IPS DF 4.7 (cell line): ENCODE measurements around the gene AKR1A1.
"Not testable (repeated sequence)": the region's sequence is repeated elsewhere in the genome, so short reads cannot be mapped to it uniquely, and the experiment has no call there.

Experiments used
- DNase-seq: peaks from one replicate; pipeline ENCODE4 v3.0.0-alpha.2; 2013; ENCODE audit warnings: low spot score; ENCODE audit errors: extremely low read depth

The AKR1A1 gene

DNA sequence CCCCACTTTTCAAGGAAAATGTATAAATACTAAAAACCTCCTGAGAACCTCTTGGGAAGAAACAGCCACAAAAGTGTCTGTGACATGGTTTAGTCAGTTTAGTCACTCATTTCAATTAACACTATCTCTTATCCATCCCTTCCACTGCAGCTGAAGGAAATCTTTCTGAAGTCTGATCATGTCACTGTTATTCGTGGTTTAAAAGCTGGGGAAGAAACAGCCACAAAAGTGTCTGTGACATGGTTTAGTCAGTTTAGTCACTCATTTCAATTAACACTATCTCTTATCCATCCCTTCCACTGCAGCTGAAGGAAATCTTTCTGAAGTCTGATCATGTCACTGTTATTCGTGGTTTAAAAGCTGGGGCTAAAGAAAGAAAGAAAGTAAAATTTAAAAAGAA, 27.1 kb upstream of the AKR1A1 start:
- not testable (repeated sequence) for DNase-seq

DNA sequence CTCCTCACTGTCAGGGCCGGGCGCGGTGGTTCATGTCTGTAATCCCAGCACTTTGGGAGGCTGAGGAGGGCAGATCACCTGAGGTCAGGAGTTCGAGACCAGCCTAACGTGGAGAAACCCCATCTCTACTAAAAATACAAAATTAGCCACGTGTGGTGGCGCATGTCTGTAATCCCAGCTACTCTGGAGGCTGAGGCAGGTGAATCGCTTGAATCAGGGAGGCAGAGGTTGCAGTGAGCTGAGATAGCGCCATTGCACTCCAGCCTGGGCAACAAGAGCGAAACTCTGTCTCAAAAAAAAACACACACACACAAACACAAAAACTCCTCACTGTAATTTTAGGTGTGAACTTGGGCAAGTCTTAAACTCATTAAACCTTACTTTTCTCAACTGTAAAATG, 26.7 kb upstream of the AKR1A1 start:
- not testable (repeated sequence) for DNase-seq

DNA sequence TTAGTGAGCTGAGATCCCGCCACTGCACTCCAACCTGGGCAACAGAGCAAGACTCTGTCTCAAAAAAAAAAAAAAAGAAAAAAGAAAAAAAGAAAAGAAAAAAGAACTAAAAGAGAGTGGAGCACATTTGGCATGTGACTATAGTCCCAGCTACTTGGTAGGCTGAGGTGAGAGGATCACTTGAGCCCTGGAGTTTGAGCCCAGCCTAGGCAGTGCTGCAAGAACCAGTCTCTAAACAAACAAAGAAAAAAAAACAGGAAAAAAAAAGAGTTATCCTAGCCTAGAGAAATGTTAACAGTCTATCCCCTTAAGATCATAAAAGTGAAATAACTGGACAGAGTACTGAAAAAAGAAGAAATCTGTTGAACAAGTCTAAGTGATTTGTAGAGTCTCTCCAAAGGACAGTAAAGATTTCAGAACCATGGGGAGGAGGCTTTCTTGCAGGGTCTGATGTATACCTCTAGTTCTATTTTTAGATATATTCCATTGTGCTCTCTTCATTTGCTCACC, 24.4 kb upstream of the AKR1A1 start:
- DNase-seq: no peak

DNA sequence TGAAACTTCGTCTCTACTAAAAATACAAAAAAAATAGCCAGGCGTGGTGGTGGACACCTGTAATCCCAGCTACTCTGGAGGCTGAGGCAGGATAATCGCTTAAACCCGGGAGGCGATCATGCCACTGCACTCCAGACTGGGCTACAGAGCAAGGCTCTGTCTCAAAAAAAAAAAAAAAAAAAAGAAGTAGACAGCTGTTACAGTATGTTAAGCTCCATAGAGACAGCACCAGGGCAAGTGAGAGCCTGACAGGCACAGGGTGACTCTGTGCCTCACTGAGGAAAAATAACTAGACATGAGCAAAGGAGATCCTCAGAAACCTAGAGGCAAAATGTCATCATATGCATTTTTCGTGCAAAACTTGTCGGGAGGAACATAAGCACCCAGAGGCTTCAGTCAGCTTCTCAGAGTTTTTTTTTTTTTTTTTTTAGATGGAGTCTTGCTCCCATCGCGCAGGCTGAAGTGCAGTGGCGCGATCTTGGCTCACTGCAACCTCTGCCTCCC, 19.9 kb upstream of the AKR1A1 start:
- no peak for DNase-seq

DNA sequence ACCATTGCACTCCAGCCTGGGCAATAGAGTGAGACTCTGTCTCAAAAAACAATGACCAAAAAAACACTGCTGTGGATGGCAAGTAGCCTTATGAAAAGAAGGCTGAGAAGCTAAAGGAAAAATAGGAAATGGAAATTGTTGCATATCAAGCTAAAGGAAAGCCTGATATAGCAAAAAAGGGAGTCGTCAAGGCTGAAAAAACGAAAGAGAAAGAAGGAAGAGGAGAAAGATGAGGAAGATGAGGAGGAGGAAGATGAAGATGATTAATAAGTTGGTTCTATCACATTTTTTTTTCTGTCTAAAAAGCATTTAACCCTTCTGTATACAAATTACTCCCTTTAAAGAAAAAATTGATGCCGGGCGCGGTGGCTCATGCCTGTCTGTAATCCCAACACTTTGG, 18.8 kb upstream of the AKR1A1 start:
- no peak for DNase-seq

DNA sequence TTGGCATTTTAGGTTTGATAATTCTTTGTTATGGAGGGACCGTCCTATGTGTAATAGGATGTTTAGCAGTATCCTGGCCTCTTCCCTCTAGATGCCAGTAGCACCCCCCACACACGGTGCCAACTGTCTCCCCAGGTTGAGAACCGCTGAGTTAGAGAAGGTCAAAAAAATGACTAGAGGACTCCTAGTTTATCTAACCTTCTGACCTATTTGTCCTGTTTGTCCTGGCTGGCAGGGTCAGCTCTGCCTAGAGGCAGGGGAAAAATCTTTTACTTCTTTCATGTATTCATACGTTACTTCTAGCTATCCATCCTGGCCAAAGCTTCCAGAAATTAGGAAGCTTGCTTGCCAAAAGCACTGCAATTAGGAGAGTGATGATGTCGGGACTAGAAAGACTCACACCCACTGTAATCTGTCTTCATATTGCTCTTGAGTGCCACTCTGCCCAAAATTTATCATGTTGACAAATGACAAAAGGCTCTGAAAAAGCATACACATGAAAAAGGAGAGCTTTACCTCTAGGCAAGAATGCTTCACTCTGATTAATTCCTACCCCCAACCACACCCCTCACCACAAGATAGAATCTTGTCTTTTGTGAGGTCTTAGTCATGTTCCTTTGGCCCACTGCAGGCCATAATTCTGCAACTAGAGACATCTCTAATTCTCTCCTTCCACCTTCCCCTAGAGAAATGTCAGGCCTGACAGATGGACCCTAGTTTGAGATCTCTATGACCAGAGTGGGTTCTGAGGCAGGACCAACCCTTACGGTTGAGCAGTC, 14.4 kb upstream of the AKR1A1 start:
- no peak for DNase-seq

DNA sequence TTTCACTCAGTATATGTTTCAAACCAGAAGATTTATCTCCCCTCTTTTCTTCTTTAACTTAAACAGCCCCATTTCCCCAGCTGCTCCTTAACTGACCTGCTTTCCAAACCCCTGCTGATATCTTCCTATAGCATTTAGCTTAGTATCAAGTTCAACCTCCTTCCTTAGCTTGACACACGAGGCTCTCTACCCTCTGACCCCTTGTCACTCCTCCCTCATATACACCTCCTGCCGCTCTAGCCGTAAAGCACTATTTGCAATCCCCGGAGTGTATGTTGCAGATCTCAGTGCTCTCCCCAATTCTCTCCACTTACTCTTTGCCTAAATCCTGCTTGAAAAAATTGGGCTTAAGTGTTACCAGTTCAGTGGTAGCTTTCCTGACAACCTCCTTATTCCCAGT, 13.7 kb upstream of the AKR1A1 start:
- no peak for DNase-seq

DNA sequence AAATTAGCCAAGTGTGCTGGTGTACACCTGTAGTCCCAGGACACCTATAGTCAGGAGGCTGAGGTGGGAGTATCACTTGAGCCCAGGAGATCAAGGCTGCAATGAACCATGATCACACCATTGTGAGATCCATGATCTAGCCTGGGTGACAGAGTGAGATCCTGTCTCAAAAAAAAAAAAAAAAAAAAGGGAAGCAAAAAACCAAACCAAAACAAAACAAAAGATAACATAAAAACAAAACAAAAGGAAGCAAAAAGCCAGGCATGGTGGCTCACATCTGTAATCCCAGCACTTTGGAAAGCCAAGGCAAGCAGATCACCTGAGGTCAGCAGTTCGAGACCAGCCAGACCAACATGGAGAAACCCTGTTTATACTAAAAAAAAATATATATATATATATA, 9.4 kb upstream of the AKR1A1 start:
- no peak for DNase-seq

DNA sequence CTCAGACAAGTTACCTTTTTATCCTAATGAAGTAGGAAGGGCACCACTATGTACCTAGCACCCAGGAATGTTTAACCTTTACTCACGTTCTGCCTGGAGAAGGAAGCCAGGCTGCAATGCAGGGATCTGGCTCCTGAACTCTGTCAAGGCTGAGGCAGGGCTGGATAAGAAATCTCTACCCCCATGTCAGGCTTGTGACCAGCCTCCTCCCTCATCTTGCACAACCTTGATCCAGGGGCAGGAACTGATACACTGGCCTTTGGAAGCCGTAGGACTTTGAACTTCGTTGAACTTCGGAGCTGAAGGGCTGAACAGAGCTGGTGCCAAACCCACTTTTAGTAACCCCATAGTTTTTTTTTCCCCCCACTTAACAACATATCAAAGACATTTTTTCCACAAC, 8.0 kb upstream of the AKR1A1 start:
- no peak for DNase-seq

DNA sequence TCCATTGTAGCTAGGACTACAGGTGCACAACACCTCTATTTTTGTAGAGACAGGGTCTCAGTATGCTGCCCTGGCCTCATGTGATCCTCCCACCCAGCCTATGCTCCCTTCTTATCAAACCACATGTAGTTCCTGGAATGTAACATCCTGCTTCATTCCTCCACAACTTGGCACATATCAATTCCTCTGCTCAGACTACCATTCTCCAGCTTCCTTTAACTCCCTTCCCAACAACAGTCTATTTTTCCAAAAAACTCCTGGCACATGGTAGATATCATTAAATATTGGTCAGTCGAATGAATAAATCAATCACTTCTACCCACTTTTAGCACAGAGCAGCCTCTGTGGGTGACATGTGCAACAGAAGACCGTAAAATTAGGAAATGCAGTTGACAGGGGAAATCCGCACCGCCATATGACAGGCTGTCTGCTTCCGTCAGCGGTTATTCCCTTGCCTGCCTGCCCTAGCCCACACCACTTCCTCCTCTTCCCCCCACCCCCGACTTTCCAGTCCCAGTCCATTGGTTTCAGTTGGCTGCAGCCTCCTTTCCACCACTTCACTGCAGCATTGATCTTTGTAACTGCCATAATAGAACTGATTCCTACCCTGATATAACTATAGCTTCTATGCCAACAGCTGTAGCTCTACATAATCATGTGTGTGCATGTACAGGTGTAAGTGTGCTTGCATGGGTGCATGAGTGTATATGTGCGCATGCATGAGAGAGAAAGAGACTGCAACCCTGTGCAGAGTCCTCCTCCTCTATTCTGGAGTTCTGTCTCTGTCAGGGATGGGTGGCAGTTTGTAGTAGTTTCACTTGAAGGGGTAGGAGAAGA, 6.8 kb upstream of the AKR1A1 start:
- no peak for DNase-seq

DNA sequence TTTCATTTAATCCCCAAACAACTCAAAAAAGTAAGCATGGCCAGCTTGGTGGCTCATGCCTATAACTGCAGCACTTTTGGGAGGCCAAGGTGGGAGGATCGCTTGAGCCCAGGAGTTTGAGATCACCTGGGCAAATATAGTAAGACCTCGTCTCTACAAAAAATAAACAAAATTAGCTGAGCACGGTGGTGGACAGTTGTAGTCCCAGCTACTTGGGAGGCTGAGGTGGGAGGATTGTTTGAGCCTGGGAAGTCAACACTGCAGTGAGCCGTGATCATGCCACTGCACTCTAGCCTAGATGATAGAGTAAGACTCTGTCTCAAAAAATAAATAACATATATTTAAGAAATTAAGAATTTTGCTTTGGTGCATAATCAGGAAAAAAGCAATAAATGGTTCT, 6.1 kb upstream of the AKR1A1 start:
- DNase-seq: no peak

DNA sequence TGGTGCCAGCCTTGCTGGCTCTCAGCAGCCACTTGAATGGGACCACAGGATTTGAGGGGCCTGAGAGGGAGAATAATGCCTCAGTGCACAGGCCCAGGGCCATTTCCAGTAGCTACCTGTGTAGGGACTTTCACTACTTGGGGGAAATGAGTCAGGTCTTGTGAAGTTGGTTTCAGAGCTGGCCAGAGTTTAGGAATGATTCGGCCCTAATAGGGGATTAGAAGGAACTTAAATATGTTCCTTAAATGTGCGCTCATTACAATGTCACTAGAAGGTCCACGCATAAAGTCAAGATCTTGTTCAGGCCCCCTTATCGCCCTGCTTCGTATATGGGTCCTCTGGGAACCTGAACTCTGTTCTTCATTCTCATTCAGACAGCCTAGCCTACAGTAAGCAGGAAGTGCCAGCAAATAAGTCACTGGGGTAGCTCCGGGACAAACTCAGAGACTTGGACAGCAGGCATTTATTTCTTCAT, 5.6 kb upstream of the AKR1A1 start:
- DNase-seq: no peak

DNA sequence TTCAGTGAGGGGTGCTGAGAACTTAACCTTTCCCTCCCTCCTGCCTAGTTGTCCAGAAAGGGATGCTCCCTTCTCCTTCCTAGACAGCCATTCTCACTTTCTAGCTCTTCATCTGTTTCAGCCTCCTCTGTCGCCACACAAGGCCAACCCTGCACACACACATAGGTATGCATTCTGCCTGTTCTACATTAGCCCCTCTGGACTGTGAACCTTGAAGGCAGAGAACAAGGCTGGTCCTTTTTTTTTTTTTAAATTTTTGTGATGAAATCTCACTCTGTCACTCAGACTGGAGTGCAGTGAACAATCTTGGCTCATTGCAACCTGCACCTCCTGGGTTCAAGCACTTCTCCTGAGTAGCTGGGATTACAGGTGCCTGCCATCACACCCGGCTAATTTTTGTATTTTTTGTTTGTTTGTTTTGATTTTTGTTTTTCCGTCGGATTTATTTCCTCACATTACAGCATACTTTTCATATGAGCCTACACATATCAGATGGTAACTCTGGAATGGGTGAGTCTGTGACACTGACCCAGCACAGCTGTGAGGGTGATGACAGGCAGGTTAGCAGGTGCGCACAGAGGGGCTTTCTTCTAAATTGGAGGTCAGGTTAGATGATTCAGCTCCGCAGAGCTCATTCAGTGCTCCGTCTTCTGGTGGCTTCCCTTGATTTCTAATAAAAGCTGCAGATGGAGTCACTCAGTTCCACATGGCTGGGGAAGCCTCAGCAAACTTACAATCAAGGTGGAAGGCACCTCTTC, 4.9 kb upstream of the AKR1A1 start:
- no peak for DNase-seq

DNA sequence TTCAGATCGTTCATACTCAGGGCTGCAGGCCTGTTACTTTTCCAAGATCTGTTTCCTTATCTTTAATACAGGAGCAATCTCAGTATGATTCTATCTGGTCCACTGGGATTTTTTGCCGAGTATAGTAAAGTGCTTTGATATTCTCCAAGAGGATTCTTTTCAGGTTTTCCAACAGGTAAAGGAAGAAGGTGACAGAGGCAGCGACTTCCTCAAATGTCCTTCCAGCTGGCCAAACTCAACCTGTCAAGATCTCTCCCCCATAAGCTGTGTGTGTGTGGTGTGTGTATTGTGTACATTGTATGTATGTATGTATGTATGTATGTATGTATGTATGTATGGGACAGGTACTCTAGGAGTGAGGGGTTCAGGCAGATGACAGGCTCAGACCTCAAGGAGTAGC, 1.1 kb downstream of the AKR1A1 start:
- no peak for DNase-seq

DNA sequence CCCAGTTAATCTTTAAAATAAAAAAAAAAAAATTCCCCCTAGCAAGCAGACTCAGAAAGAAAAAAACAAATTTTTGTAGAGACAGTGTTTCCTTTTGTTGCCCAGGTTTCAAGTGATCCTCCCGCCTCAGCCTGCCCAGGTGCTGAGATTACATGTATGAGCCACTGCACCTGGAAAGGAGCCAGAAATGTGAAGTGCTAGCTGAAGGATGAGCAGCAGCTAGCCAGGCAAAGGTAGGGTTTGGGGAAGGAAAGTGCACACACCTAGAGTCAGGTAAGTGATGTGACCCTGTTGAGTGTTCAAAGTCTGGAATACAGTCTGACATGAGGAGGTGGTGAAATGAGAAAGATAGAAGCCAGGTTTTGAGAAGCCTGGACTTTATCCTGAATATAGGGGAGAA, 1.7 kb downstream of the AKR1A1 start:
- no peak for DNase-seq

DNA sequence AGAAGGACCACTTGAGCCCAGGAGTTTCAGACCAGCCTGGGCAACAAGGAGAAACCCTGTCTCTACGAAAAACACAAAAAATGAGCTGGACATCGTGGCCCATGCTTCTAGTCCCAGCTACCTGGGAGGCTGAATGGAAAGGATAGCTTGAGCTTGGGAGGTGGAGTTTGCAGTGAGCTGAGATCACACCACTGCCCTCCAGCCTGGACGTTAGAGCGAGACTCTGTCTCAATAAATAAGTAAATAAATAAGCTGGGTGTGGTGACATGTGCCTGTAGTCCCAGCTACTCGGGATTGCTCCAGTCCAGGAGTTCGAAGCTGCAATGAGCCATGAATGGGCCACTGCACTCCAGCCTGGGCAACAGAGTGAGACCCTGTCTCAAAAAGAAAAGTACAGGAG, 3.6 kb downstream of the AKR1A1 start:
- DNase-seq: no peak

DNA sequence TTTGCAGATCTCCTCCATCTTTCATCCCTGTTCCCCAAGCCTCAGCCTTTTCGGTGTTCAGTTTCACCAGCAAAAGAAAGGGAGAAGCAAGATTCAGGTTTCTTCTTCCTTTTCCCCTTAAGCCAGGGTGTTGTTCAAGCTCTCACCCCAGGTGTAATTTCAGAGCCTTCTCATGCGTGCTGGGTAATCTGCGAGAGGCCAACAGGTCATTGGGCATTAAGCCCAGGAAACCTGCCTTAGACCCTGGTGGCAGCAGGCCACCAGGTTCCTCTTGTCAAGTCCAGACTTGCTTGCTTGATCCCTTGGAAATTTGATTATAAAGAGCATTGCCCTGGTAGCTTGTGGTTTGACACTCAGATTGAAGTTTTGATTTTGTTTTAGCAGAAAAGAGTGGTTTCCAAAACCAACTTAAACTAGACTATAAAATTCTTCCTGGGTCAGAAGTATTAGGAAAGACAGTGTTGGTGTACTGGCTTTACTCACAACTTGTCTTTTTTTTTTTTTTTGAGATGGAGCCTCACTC, 6.9 kb downstream of the AKR1A1 start:
- no peak for DNase-seq

DNA sequence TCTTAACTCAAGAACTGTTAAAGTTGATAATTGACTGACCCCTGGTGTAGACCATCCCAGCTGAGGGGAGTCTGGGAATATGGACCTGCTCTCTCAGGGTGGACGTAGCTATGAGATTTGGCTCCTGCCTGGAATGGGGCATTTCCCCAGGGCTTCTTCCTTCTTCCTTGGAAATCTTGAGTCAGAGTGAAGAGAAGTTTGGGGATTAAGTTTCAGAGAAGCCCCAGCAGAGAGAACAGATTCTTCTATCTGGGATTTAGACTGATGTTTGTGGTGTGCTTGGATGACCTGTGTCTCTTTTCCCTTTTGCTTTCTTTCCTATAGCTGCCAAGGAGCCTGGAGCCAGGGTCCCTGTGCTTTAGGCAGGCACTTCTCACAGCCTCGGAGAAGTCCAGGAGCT, 13.2 kb downstream of the AKR1A1 start:
- DNase-seq: no peak

DNA sequence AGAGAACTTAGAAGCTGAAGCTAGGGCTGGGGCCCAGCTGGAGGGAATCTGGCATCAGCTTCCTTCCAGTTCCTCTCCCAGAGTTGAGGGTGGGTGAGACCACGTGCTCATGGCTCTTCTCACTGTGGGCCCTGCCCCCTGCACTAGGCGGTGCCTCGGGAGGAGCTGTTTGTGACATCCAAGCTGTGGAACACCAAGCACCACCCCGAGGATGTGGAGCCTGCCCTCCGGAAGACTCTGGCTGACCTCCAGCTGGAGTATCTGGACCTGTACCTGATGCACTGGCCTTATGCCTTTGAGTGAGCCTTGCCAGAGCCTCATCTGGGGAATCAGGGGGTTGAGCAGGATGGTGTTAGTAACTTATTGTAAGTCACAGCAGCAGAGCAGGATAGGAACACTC, 16.1 kb downstream of the AKR1A1 start:
- no peak for DNase-seq

DNA sequence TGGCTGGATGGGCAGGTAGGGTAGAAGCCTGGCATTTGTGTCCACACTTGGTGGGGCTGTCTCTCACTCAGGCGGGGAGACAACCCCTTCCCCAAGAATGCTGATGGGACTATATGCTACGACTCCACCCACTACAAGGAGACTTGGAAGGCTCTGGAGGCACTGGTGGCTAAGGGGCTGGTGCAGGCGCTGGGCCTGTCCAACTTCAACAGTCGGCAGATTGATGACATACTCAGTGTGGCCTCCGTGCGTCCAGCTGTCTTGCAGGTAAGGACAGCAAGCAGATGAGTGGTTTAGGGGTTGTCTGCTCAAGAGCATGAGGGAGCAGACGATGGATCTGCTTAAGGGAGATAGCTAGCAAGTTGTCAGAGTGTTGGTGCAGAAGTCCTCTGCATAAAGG, 17.3 kb downstream of the AKR1A1 start:
- no peak for DNase-seq

DNA sequence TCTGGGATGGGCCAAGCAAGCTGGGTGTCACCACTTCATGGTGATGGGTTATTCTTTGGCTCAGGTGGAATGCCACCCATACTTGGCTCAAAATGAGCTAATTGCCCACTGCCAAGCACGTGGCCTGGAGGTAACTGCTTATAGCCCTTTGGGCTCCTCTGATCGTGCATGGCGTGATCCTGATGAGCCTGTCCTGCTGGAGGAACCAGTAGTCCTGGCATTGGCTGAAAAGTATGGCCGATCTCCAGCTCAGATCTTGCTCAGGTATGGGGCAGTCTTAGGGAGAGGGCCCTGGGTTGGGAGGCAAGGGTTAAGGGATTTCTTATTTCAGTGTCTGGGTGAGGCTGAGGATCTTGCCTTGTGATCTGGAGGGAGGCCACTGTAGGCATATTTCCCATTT, 17.8 kb downstream of the AKR1A1 start:
- no peak for DNase-seq
